C4-2B (cell line): ENCODE measurements around the gene PISD.

Source experiments
- ZFX ChIP-seq: fragments of 450-650 bp; IDR thresholded peaks from 2 replicates; pipeline ENCODE4 v1.6.1; 2017
- TF ChIP-seq, protein P1 (sequence below): fragments of 450-650 bp; conservative IDR thresholded peaks from 2 replicates; pipeline ENCODE4 v1.5.1; 2017; ENCODE audit warnings: mild to moderate bottlenecking

DNA sequence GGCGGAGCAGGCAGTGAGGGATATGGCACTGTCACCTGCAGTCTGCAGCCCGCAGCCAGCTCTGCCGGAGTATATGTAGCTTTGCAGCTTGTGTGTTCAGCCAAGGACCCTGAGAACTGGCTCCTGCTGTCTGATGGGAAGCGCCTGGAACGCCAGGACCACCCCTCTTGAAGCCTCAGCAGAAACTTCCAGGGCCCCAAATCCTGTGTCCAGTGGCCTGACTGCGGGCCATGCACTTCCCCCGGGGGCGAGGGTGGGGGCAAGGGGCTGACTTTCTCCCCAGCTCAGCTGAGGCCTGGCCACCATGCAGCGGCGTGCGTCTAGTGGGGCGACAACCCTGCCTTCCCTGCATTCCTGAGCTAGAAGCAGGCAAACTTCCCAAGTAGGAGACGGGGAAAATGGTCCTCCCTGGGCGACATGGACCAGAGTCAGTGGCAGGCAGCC, 32.3 kb downstream of the PISD start:
- TF ChIP-seq, protein P1, sequence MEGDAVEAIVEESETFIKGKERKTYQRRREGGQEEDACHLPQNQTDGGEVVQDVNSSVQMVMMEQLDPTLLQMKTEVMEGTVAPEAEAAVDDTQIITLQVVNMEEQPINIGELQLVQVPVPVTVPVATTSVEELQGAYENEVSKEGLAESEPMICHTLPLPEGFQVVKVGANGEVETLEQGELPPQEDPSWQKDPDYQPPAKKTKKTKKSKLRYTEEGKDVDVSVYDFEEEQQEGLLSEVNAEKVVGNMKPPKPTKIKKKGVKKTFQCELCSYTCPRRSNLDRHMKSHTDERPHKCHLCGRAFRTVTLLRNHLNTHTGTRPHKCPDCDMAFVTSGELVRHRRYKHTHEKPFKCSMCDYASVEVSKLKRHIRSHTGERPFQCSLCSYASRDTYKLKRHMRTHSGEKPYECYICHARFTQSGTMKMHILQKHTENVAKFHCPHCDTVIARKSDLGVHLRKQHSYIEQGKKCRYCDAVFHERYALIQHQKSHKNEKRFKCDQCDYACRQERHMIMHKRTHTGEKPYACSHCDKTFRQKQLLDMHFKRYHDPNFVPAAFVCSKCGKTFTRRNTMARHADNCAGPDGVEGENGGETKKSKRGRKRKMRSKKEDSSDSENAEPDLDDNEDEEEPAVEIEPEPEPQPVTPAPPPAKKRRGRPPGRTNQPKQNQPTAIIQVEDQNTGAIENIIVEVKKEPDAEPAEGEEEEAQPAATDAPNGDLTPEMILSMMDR: no peak; the same call in 1 of the 2 replicates
- no peak for TF ChIP-seq ZFX
